ENCODE results near the gene GCK.

GRCh38 chr7:44148961-44149536 is 40.2 kb downstream of the GCK start:
- TF ChIP-seq, protein P1, sequence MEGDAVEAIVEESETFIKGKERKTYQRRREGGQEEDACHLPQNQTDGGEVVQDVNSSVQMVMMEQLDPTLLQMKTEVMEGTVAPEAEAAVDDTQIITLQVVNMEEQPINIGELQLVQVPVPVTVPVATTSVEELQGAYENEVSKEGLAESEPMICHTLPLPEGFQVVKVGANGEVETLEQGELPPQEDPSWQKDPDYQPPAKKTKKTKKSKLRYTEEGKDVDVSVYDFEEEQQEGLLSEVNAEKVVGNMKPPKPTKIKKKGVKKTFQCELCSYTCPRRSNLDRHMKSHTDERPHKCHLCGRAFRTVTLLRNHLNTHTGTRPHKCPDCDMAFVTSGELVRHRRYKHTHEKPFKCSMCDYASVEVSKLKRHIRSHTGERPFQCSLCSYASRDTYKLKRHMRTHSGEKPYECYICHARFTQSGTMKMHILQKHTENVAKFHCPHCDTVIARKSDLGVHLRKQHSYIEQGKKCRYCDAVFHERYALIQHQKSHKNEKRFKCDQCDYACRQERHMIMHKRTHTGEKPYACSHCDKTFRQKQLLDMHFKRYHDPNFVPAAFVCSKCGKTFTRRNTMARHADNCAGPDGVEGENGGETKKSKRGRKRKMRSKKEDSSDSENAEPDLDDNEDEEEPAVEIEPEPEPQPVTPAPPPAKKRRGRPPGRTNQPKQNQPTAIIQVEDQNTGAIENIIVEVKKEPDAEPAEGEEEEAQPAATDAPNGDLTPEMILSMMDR (IDR thresholded peaks at IDR 0.05), result no peak
- TF ChIP-seq POLR2AphosphoS5 (IDR thresholded peaks at IDR 0.05; ENCODE audit: insufficient read depth in 1 of 2, low read depth in 1 of 2), result no peak

Measured in vagina (tissue), 2 donors.